HG03280 (cell line): ENCODE measurements around the gene PLD4.

Source experiments
- ATAC-seq: cut with Tn5 transposase; IDR thresholded peaks from one replicate; pipeline ENCODE4 v1.9.1; 2021; ENCODE audit warnings: mild to moderate bottlenecking, moderate library complexity; ENCODE audit not compliant: unreplicated experiment

The PLD4 gene

GRCh38 chr14:104973135-104973384, 48.4 kb downstream of the PLD4 start:
- no peak for ATAC-seq

- ATAC-seq: no peak
Observed at GRCh38 chr14:104973385-104974145, 48.9 kb downstream of the PLD4 start.

GRCh38 chr14:104974146-104974541, 49.5 kb downstream of the PLD4 start:
- ATAC-seq: no peak

- no peak for ATAC-seq
Observed at GRCh38 chr14:104974665-104975390, 50.1 kb downstream of the PLD4 start.

GRCh38 chr14:104975481-104976197, 51.0 kb downstream of the PLD4 start:
- ATAC-seq: no peak

GRCh38 chr14:104976198-104977007, 51.7 kb downstream of the PLD4 start:
- no peak for ATAC-seq

- ATAC-seq: no peak
Observed at GRCh38 chr14:104977008-104977680, 52.5 kb downstream of the PLD4 start.

- no peak for ATAC-seq
Observed at GRCh38 chr14:104977681-104978653, 53.3 kb downstream of the PLD4 start, which contains the start of gene AHNAK2. Gene AHNAK2, minus strand, starts transcription at chr14:104978374. Its CDS starts 137 bp downstream, at chr14:104978237.

GRCh38 chr14:104978746-104979691, 54.3 kb downstream of the PLD4 start:
- no peak for ATAC-seq

- ATAC-seq: no peak
Observed at GRCh38 chr14:104979758-104980610, 55.3 kb downstream of the PLD4 start.

GRCh38 chr14:104980611-104981531, 56.2 kb downstream of the PLD4 start:
- no peak for ATAC-seq

GRCh38 chr14:104981699-104982541, 57.2 kb downstream of the PLD4 start:
- ATAC-seq: no peak

GRCh38 chr14:104982548-104983230, 58.0 kb downstream of the PLD4 start:
- no peak for ATAC-seq
